ENCODE data around the gene MAP2.

DNA sequence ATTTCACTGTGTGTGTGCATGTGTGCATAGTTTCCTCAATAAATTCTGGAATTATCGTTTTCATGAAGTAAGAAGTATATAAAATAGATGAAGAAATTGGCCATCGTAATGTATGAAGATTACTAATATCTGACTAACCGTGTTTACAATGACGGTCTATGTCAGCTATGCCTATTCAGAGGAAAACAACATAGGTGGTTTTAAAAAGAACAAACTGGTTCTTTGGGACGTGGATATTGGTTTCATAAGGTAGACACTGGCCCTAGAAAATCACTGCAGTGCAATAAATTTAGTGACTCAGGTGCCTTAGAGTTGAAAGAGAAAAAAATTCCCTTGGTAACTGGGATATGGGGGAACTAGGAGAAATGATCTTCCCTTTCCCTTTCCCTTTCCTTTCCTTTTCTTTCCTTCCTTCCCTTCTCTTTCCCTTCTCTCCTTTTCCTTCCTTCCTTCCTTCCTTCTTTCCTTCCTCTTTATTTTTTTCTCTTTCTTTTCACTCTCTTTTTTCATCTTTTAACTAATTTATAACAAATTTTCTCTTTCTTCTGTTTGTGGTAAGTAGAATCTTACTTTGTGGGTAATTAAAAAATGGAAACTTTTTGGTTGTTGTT, 36.4 kb downstream of the MAP2 start:
- TF ChIP-seq MXI1 (IDR thresholded peaks at IDR 0.05; ENCODE audit: borderline replicate concordance, low read depth, low read length) (no peak), POLR2A (IDR thresholded peaks at IDR 0.05; ENCODE audit: insufficient read depth in 1 of 2, low read depth in 2 of 2, low read length in 2 of 2) (no peak), HDAC6 (IDR thresholded peaks at IDR 0.05; ENCODE audit: low read depth, low read length) (no peak), CTCF (CRISPR knock-in tag; IDR thresholded peaks at IDR 0.05) (no peak), ZFY (CRISPR knock-in tag; IDR thresholded peaks at IDR 0.05) (no peak), POLR2AphosphoS2 (IDR thresholded peaks at IDR 0.05; ENCODE audit: low read depth, low read length) (no peak), SIN3A (IDR thresholded peaks at IDR 0.05; ENCODE audit: borderline replicate concordance, low read depth, low read length) (no peak)

Measured in HepG2 (cell line).